GM21423 (cell line): ENCODE results near the gene MR1.

ENCODE experiments used
- ATAC-seq: cut with Tn5 transposase; IDR thresholded peaks from one replicate; pipeline ENCODE4 v1.9.1; 2021; ENCODE audit warnings: mild to moderate bottlenecking, moderate library complexity; ENCODE audit not compliant: unreplicated experiment

MR1 gene

DNA sequence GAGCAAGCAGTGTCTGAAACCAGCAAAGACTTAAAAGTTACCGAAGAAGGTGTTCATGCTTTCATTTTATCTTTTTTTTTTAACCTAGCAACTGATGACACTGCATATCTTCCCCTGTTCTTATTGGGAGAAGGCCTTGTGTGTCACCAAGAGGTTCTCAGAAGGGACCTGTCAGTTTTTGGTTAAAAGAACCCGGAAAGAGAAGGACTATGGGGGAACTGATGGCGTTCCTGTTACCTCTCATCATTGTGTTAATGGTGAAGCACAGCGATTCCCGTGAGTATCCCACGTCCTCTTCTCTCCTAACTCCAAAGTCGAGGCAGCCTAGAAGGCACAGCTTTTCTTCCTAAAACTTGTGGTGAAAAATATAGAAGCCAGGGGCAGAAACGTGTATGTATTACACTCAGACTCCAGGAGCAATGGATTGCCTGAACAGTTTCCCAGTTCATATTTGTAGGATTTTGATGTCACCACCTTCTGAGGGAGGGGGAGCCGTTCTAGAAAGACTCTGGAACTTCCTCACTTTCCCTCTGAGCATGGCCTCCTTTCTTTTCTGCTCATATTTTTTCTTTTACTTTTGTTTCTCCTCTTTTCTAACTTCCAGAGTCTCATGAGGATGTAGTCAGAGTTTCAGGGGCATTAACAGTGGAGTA lies at the start of gene MR1:
Gene MR1 (plus strand): TSS at position 185 of the 653 bp plus-strand sequence. CDS start 25 bp downstream, at position 210.
- ATAC-seq, result peak; percentile 95

DNA sequence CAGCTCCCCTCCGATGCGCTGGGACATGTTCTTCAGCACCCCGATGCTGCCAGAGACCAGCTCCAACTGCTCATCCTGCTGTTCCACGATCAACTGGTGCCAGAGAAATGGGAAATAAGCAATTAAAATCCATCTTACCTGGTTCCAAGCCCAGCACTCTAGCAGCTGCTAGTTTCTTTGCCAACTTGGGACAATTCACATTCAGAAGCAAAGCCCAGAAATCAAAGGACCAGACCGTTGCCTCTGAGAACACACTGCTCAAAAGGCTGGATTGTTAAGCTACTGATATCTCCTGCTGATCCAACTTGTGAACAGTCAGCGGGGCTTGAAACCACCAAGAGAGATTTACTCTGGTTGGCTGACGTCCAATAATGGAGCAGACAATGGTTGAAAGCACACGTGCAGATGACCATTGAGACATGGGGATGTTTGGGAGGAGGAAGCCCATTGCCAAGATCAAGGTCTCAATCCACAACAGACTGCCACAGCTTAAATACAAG lies 45.5 kb upstream of the MR1 start:
- ATAC-seq, result no peak

GRCh38 chr1:180994262-180994661 lies 39.5 kb upstream of the MR1 start:
- no peak for ATAC-seq

DNA sequence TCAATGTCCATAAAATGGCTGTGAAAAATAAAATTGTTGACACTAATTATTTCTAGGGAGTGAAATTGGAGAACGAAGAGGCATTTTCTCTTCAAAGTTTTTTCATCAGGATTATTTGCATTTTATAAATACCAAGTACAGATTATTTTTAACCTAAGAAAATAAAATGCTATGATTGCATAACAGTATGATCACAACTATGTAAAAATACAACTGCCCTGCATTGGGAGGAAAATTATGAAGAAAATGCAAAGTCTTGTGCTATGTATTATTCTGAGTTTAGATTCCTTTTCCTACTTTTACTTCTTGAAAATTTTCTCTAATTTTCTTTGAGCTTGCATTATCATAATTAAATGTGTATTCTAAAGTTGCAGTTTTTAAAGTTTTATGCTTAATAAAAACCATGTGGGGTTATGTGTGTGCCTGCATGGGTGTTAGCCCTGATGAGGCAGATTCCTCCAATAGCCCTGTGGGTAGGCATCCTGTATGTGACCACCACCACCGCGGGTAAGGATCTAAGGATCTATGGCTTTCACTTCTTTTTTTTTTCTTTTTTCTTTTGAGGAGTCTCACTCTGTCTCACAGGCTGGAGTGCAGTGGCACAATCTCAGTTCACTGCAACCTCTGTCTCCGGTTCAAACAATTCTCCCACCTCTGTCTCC lies 35.8 kb upstream of the MR1 start:
- ATAC-seq, result no peak

DNA sequence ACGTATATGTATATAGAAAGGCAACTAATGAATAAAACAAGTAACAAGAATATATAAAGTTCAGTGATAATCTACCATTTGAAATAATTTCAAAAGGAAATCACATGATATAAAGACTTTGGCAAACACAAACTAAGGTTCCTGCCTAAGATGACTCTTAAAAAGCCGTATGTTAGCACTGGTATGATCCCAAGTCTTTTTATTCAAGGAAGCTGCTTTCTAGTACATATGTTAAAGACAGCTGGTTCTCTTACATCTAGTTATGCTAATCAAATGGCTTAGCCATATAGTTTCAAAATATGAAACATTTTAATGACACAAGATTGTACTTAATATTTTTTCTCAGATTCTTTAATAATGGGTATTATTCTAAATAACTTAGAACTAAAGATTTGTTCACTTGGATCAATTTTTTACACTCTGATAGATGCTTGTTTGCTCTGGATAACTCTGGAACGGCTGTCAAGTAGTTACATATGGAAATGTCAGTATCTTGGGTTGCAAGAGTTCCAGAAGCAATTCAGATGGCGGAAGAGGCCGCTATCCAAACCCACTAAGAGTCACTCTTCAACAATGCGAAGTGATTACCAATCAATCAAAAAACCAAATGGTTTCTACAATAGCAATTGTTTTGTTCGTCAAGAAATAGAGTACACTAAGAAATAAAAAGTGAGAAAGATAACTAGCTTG lies 32.5 kb upstream of the MR1 start:
- ATAC-seq, result no peak

DNA sequence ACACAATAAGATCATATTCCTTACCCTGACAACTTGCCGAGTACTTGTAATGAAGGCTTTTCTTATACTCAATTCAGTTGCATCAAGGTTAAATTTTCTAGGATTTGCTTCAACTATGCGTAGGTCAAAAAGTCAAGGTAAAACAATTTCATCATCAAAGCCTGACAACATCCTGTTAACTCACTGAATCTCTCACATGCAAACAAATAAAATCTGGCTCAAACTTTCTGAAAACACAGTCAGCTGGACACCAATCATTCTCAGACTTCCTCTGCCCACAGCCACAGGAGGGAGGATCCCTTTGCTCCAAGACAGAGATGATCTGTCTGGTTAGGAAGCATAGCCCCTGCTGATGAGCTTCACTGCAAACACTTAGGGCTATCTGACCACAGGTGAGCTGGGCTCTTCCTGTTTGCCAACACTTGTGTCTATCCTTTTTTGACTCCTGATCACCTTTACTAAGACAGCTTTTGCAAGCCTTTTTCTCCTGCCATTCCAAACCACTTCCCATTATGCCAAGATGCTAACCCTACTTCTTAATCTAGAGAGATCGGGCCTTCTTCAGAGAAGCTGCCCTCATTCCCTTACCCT lies 31.1 kb upstream of the MR1 start:
- no peak for ATAC-seq

- ATAC-seq, result no peak
Observed at GRCh38 chr1:181010789-181011188, 23.0 kb upstream of the MR1 start.

DNA sequence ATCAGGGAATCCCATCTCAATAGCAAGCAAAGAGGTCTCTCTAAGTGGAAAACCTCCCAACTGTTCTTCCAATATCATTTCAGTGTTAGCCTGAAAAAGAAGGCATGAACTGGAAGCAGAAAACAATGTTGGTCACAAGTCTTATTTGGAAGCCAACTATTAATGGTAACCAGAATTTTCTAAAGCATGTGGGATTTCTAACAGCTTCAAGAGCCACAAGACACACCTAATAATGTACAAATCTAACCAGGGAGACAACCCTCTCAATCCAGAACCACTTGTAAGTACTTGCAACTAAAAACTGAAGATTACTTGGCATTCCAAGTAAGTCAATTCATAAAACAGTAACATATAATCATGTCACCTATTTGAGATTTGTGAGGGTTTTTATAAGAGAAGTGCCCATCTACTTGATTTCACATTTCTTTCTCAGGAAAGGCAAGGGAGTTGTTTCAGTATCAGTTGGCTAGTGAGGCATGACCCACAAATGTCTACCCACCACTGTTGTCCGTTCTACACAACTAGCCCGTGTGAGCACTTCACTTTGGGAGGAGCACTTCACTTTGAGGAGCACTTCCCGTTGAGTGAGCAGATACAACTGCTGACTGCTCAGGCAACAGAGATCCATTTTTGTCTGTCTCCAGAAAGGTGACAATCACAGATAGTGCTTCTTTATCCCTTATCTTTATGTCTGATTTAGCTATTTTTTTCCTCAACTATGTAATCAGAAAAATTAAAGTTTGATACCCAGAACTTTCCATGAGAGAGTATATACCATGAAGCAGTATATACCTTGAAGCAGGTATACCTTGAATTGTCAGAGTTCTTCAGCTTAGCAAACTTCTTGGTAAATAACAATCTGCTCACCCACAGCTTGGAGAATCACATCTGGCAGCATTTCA lies 22.2 kb upstream of the MR1 start:
- ATAC-seq, result no peak

GRCh38 chr1:181012203-181012745 lies 21.5 kb upstream of the MR1 start:
- ATAC-seq, result no peak

DNA sequence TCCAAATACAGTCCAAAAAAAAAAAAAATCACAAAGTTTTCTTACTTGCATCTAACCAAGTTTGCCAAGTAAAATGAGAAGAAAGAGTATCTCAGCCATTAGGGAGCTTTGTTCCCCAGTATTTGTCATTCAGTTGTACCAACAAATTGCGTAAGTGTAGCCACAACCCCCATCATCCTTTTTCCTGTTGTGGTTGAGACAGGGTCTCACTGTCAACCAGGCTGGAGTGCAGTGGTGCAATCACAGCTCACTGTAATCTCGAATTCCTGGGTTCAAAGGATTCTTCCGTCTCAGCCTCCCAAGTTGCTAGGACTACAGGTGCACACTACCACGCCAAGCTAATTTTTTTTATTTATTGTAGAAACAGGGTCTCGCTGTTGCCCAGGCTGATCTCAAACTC lies 20.6 kb upstream of the MR1 start:
- no peak for ATAC-seq

DNA sequence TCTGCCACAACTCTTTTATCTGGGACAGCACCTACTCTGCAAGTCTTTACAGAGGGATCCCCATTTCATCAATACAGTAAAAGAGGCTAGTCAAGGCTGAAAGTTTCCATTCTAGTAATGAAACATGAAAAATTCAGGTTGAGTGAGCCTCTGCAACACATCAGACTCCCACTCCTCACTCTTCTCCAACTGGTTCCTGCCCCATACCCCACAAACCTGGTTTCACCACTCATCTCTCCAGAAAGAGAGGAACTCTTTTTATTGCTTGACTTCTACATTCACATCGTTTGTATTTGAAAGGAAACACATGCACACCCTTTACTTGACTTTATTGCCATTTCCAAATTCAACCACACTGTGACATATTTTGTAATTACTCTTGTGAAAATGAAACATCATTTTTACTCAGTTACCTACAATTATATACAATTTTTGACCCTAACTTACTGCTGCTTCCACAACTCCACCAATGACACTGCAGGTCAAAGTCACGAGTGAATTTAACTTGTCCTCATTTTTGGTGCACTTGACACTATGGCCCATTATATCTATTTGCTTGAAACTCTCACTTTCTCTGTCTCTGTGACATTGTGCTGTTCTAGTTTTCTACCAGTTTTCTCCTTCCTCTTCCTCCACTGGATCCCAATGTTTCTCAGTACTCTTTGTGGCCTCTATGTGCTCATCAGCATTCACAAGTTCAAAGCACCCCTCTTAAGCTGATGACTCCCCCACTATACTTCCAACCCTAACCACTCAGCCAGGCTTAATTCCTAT lies 19.1 kb upstream of the MR1 start:
- ATAC-seq, result no peak

GRCh38 chr1:181015251-181015615 lies 18.6 kb upstream of the MR1 start:
- ATAC-seq, result no peak

DNA sequence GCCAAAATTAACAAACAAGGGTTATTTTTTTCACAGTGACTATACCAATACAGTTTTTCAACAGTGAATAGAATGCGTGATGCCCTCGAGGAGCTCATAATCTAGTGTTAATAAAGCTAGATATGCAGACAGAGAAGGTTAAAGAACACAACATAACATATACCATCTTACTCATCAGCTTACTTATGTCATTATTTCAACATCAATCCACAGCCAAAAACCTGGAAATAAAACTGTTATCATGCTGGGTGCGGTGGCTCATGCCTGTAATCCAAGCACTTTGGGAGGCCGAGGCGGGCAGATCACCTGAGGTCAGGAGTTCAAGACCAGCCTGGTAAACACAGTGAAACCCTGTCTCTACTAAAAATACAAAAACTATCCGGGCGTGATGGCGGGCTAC lies 17.2 kb upstream of the MR1 start:
- no peak for ATAC-seq

DNA sequence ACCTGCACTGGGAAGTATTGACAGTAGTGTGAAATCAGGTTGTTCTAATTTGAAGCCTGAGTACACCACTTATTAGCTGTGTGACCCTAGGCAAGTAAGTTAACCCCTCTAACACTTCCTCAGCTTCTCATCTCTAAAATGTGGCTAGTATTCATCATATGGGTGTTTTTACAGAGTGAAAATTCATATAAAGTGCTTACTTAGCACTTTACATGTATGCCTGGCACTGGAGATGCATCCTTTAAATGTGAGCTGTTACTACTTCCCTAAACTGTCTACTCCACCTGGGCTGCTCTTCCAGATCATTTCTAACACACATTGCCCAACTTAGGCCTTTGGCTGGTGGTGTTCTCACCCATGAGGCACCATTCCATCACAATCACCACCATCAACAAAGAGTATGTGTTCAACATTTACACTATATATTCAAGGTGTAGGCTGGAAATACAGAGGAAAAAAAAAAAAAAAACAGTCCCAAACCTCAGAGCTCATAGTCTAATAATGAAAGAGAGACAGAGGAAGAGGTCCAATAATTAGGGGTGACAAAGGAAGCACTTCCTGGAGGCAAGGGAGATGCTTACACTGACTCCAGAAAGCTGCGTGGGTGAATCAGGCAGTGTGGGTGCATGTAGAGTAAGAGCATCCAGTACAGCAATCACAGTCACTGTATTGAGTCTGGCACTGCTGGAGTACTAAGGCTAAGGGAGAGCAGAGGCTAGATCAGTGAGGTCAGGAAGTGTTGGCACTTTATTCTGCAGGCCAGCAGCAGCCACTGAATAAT lies 14.7 kb upstream of the MR1 start:
- ATAC-seq, result no peak

- no peak for ATAC-seq
Observed at GRCh38 chr1:181021159-181021558, 12.6 kb upstream of the MR1 start.

GRCh38 chr1:181021811-181022434 lies 11.9 kb upstream of the MR1 start:
- peak; percentile 34 for ATAC-seq

DNA sequence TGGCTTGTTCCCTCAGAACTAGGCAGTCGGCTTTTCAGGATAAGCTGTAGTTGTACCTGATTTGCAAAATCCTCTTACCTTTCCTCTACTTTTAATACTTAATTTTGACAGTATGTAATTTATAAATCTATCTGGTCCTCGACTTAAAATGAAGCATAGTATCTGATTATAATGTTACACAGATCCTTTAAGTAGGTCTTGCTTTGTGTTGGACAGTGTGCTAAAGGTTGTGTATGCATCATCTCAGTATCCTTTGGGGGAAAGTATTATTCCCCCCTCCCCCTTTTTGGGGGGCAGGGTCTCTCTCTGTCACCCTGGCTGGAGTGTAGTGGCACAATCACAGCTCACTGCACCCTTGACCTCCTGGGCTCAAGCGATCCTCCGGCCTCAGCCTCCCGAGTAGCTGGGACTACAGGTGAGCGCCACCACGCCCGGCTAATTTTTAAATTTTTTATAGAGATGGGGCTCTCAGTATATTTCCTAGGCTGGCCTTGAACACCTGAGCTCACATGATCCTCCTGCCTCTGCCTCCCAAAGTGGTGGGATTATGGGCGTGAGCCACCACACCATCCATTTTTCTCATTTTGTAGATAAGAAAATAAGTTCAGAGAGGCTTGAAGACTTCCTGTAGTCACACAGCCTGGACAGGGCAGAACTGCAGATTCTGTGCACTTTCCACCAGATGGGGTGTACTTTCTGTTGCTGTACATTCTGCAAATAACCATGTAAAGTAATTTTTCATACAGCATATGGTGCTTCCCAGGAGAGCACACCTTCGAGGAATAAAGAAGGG lies 10.3 kb upstream of the MR1 start:
- ATAC-seq, result no peak

DNA sequence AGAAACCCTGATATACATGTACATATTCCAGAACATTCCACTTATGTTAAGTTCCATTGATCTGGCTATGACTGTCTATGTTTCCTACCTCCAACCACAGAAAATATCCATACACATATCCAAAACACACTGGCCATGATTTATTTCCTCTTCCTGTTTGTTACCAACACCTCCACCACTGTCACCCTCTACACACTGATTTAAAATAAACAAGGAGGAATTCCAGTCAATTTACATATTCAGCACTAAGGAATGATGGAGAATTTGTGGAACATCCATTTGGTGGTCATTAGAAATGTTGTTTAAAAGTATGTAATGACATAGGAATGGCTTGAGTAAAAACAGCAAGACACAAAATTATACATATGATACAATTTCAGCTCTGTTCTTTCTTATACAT lies 5.6 kb upstream of the MR1 start:
- no peak for ATAC-seq
